Stimulated activated CD8-positive, alpha-beta memory T cell treated with anti-CD3 and anti-CD28 coated beads, Interleukin-12 subunit alpha, Interleukin-12 subunit beta, amount 100 ng/mL, for 4 hours (primary cell): Measurements from ENCODE around the gene NREP.

Experiments
- DNase-seq: peaks from one replicate; pipeline ENCODE4 v3.0.0-alpha.2; 2020; ENCODE audit warnings: low read depth

NREP gene, protein sequence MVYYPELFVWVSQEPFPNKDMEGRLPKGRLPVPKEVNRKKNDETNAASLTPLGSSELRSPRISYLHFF

DNA sequence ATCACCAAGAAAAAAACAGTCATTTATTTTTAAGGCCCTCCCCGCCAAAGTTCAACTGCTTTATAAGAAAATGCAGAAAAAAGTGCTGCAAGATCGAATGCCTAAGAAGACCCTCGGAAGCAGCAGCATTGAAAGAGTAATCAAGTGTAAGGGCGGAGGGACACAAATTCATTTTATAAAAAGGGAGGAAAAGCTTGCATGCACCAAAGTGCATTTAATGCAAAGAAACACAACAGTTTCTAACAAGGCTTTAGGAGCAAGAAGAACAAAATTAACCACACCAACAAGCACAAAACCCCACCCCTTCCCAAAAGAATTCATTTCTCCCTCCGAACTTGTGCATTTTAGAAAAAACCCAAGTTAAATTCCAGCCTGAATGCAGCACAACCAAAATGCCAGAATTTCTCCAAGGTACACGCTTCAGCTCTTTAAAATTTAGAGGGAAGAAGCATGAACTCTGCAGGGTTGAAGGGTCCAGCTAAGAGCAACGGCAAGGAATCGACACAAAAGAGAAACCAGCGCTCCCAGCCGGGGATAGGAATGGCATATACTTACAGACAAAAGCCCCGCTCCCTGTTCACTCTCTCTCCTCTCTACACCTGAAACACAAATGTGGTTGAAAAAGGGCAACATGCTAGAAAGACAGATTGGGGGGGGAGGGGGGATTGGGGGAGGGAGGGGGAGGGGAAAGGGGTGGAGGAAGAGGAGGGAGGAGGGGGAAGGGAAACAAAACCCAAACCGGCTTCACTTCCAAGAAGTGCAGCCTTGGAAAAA is at the start of gene NREP:
Gene NREP, minus strand, starts transcription at position 614 of the 774 bp plus-strand sequence. CDS start 1,422 bp downstream, outside the sequence.
- DNase-seq = no peak

DNA sequence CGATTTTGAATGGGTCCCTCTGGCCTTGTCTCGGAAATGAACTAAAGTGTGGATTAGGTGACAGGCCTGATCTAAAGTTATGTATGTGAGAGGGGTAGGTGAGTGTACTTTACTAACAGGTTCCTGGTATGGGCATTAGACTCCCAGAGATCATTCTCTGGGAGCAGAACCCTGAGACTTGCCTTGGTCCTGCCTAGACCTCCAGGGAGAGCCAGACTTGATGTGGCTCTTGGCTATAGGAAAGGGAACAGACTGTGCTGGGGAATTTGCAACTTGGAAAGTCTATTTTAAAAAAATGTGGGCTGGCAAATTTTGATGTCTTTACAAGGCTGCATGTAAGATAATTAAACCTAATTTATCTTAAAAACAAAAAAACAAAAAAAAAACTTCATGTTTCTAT is 49.8 kb upstream of the NREP start:
- no peak for DNase-seq

DNA sequence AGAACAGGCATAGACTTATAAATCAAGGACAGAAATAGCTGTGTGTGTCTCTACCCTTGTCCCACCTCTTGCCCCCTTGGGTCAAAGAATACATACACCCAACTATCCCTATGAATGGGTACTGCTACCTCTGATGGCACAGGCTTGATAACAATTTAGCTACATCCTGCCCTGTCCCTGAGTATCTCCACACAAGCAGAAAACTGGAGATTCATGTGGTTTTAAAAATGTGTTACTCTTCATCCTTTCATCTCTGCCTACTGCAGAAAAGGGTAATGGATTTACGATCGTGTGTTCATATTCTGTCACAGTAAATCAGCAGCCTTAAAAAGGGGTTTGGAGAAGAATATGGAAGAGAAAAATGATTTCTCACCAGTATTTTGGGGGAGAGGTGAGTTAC is 49.2 kb upstream of the NREP start:
- no peak for DNase-seq

GRCh38 chr5:111805071-111805470 is 48.1 kb upstream of the NREP start:
- DNase-seq = no peak

DNA sequence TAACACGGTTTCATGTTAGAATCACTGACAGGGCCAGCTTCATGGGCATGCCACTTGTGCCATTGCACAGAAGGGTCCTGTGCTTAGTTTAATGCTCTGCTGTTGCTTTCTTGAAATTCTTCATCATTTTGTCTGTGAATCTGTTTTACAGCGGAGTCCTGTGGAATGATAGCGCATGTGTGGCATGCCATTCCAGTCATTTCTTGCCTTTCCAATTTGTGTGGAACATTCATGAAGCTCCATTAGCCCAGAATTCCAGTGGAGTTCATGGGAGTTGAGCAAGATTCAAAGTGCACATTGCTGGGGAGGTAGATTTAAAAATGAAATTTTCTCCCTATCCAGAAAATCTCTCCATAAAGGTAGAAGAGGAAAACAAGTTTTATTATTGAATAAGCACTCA is 43.4 kb upstream of the NREP start:
- no peak for DNase-seq

DNA sequence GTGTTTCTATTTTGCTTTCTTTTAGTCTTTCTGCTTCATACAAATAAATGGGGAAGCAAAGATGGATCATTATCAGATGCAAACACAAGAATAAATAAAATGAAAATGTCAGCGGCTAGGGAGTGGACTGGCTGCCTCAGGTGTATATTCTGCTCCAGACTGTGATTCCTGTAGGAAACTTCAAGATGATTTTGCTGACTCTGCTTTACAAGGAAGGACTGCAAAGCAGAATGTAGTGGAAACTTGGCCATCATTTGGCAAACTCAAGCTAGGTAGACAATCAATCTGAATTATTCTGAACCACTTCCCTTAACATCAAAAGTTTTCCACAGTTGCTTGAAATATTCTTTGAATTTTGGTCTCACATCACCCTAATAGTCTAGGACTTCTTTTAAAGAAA is 38.1 kb upstream of the NREP start:
- no peak for DNase-seq

DNA sequence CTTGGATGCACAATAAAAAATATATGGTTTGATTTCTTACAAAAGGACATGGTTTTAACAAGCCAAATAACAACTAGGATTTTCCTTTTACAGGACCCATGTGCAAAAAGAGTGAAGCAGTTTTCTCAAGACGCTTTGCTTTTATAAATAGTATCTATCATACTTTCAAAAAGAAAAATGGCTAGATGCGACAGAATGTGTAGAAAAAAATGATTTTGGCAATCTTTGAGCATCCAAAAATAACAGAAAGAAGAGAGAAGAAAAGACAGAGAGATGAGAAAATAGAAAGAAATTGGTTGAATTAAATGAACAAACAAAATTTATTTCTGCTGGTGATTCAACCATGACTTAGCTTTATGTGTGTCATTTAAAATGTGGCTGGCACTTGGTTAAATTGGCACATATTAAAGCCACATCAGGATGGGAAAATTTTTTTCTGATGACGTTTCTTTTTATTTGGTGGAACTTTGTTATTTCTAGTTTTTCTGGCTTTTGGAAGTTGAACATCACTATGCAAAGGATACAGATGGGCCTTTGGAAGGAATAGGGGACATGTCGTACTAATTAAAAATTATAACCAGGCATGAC is 35.6 kb upstream of the NREP start:
- DNase-seq = no peak

DNA sequence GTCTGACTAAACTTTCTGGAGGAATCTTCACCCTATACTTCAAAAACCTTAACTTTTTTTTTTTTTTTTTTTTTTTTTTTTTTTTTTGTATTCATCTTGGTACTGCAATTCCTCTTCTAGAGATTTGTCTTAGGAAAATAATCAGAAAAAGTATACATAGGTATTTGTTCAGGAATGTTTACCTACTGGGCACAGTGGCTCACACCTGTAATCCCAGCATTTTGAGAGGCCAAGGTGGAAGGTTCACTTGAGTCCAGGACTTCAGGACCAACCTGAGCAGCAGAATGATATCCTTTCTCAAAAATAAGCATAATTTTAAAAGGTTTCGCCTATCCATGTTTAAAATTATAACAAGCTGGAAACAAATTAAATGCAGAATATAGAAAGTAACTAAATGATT is 33.3 kb upstream of the NREP start:
- DNase-seq = no peak

DNA sequence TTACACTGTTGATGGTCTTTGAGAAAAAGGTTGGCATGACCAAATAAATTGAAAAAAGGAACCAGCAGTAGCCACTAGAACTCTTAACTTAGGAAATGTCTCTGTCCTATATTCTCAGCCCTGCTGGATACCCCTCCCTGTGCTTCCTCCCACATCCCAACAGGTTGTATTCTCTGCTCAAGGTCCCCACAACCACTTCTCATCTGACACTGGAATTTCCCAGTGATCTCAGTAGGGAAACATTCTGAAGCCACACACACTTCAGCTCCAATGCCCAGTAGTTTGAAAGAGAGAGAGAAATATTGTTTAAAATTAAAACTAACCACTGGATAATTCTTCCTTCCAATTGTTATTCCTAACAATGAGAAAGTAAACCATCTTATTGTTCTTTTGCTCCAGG is 30.0 kb upstream of the NREP start:
- DNase-seq = no peak

DNA sequence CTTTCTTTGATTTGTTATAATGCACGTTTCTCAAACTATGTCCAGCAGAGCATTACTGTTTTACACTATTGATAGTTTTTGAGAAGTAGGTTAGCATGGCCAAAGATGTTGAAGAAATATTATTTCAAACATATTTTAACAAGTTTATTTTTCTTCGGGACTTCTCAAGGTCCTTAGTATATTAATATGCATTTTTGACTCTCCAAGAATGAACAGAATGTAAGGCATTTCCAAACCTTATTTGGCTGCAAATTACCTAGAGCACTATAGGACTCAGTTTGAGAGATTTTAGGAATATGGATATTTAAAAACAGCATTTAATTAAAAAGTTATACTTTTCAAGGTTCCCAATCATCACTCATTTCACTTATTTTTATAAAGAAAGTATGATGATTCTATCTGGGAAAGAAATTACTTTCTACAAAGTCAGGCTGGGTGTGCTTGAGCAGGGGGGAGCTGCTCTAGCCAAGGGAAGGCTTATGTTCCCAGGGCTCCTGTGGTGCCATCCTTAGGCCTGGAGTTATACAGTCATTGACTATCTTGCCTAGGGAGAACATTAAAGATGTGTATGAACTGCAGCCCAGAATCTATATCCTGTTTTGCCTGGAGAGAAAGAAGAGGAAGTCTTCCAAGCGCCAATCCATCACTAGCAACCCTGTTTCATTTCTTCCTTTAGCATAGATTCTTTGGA is 27.6 kb upstream of the NREP start:
- no peak for DNase-seq

DNA sequence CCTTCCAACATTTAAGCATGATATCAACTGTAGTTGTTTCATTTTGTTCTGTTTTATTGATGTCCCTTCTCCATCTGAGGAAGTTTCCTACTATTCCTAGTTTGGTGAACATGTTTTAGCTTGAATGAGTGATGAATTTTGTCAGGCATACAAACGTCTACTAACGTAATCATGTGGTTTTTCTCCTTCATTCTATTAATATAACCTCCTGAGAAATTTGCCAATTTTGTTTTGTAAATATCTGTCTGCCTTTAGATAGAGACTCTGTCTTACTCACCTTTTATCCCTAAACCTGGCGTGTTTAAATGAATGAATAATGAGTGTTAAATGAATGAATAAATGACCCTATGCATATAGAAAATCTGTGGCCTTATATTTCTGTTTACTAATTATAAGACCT is 26.5 kb upstream of the NREP start:
- no peak for DNase-seq

GRCh38 chr5:111782216-111782615 is 25.2 kb upstream of the NREP start:
- DNase-seq = no peak

DNA sequence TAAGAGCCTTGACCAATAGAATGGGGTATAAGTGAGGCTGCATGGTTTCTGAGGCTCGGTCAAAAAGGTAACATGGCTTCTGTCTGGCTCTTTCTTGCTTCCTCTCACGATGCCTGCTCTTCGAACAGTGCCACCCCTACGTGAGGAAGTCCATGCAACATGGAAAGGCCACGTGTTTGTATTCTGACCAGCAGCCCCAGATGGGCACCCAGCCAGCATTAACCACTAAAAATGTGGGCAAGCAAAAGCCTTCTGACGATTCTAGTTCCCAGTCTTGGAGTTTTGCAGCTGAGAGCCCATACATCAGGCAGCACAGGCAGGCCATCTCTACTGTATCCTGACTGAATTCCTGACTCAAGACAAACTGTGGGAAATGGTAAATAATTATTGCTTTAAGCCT is 24.2 kb upstream of the NREP start:
- no peak for DNase-seq

DNA sequence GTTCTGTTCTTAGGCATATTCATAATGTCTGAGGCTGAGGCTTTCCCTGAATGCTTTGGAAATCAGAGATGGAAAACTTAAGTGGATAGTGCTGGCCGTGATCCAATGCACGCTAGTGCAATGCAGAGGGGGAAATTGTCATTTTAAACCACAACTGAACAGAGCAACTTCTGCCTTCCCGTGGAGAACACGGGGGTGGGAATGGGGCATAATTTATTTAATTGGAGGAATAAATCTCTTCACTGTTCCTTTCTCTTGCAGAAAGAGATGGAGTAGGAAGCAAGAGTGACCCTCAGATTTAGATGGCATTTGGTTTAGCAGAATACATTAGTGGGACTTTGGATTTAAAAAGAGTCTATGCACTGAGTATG is 22.9 kb upstream of the NREP start:
- DNase-seq = no peak

DNA sequence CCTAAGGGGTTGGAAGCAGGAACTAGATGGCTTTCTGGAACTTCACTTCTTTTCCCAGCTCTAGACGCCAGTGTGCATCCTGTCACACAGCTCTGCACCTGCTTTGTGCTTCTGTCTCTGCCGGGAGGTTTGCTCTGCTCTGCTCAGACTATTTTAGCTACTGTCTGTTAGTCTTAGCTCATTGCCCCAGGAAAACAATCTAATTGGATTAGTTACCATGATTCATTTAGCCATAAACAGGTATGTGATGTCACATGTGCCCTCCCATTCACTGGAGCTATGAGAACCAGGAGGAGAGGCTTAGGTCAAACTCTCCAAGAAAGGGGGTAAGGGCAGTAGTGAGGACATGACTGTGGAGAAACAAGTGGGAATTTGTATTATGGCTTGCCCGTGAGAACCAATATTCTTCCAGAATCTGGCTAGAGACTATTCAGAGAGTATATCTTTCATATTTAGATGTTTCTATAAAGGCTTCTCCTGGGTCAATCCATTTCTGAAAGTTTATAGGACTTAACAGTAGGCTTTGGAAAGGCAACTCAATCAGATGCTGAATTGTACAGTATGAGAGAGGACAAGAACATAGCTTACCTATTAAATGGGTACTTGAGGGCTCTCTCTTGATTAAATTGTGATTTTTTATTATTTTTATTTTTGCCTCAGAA is 22.4 kb upstream of the NREP start:
- DNase-seq = no peak

GRCh38 chr5:111776913-111777781 is 20.2 kb upstream of the NREP start:
- no peak for DNase-seq

- no peak for DNase-seq
Observed at GRCh38 chr5:111775224-111775623, 18.2 kb upstream of the NREP start.

DNA sequence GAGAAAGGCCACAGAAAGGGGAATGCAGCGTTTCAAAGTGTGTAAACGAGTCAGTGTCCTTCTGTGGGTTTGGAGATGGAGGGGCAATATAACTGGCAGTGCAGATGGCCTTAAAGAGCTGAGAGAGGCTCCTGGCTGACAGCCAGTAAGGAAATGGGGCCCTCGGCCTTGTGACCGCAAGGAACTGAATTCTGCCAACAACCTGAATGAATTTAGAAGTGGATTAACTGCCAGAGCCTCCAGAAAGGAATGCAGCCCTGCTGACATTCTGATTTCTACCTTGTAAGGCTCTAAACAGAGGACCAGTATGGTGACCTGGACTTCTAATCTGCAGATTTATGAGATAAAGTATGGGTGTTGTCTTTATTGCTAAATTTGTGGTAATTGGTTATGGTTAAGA is 17.5 kb upstream of the NREP start:
- no peak for DNase-seq

- no peak for DNase-seq
Observed at GRCh38 chr5:111772456-111773122, 15.6 kb upstream of the NREP start.

DNA sequence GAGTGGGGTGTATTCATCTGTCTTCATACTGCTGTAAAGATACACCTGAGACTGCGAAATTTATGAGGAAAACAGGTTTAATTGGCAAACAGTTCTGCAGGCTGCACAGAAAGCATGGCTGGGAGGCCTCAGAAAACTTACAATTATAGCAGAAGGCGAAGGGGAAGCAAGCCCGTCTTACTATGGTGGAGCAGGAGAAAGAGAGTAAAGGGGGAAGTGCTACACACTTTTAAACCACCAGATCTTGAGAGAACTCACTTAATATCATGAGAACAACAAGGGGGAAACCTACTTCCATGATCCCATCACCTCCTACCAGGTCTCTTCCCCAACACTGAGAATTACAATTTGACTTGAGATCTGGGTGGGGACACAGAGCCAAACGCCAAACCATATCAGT is 12.5 kb upstream of the NREP start:
- DNase-seq = no peak
